ENCODE data around the gene MYH8. TPM values are rescaled to one million over a fixed set of nuclear protein-coding genes. Genes with fewer than 3 reads are reported as not detected.
A peak's percentile ranks its signal among the peaks of the same experiment; 100 is the strongest.

The MYH8 gene
- total and polyA plus RNA-seq, 2 experiments from 2014 or later, result 0.11 TPM; not detected in 1

DNA sequence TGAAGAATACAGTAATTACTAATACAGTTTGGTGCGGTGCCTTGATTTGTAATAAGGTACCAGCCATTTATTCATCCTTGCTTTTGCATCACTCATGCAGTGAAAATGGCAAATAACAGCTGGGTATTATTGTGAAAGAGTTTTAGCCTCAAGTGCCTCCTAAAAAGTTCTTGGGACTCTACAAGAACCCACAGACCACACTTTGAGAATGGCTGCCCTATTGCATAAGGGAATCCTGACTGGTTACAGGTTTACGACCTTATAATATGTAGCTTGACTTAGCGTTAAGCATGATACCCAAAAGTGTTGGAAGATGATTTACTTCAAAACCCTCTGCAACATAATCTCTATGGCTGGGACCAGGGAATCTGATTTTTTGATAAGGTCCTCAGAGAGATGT, 53.2 kb downstream of the MYH8 start:
- Histone ChIP-seq H3K9me3 (ENCODE audit: low read depth) (no peaks in the 10 kb centered on the region), H3K36me3 (replicated peaks; ENCODE audit: insufficient read depth, low read depth) (no peaks in the 10 kb centered on the region), H3K9me2 (replicated peaks; ENCODE audit: insufficient read depth) (no peaks in the 10 kb centered on the region), H3K79me2 (no peaks in the 10 kb centered on the region), H3K4me3 (no peak overlapping the region), H2AFZ (no peak overlapping the region), H3K27ac (no peak overlapping the region), H3K4me2 (no peak overlapping the region), H3K4me1 (ENCODE audit: insufficient read depth) (no peaks in the 10 kb centered on the region), H3K27me3 (no peaks in the 10 kb centered on the region), H4K20me1 (ENCODE audit: insufficient read depth, poor library complexity, severe bottlenecking) (no peaks in the 10 kb centered on the region)
- TF ChIP-seq, protein P1, sequence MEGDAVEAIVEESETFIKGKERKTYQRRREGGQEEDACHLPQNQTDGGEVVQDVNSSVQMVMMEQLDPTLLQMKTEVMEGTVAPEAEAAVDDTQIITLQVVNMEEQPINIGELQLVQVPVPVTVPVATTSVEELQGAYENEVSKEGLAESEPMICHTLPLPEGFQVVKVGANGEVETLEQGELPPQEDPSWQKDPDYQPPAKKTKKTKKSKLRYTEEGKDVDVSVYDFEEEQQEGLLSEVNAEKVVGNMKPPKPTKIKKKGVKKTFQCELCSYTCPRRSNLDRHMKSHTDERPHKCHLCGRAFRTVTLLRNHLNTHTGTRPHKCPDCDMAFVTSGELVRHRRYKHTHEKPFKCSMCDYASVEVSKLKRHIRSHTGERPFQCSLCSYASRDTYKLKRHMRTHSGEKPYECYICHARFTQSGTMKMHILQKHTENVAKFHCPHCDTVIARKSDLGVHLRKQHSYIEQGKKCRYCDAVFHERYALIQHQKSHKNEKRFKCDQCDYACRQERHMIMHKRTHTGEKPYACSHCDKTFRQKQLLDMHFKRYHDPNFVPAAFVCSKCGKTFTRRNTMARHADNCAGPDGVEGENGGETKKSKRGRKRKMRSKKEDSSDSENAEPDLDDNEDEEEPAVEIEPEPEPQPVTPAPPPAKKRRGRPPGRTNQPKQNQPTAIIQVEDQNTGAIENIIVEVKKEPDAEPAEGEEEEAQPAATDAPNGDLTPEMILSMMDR (IDR thresholded peaks at IDR 0.05; ENCODE audit: poor library complexity), result no peak
- no peak for TF ChIP-seq EZH2 (IDR thresholded peaks at IDR 0.05; ENCODE audit: borderline replicate concordance)
- no peak for TF ChIP-seq EZH2phosphoT487 (IDR thresholded peaks at IDR 0.05; ENCODE audit: low read depth, severe bottlenecking, unreplicated experiment)
- no peak for DNase-seq (ENCODE audit: low spot score)
- WGBS (ENCODE audit: low lambda C conversion rate, missing lambda C conversion rate), result 79% methylated on average over 3 of the region's 3 CpGs

GRCh38 chr17:10360578-10360977, 61.2 kb downstream of the MYH8 start:
- H3K4me2 ChIP-seq, result no peak overlapping the region
- H3K36me3 ChIP-seq (replicated peaks; ENCODE audit: insufficient read depth, low read depth), result no peaks in the 10 kb centered on the region
- H3K4me3 ChIP-seq, result no peak overlapping the region
- H3K79me2 ChIP-seq, result no peaks in the 10 kb centered on the region
- no peak for TF ChIP-seq EZH2phosphoT487 (IDR thresholded peaks at IDR 0.05; ENCODE audit: low read depth, severe bottlenecking, unreplicated experiment)
- TF ChIP-seq EZH2 (IDR thresholded peaks at IDR 0.05; ENCODE audit: borderline replicate concordance), result no peak
- TF ChIP-seq, protein P1 (IDR thresholded peaks at IDR 0.05; ENCODE audit: poor library complexity), result no peak
- no peak overlapping the region for H2AFZ ChIP-seq
- H3K27me3 ChIP-seq, result no peaks in the 10 kb centered on the region
- DNase-seq (ENCODE audit: low spot score), result no peak
- no peak overlapping the region for H3K27ac ChIP-seq
- H3K4me1 ChIP-seq (ENCODE audit: insufficient read depth), result no peaks in the 10 kb centered on the region
- H4K20me1 ChIP-seq (ENCODE audit: insufficient read depth, poor library complexity, severe bottlenecking), result no peaks in the 10 kb centered on the region
- H3K9me3 ChIP-seq (ENCODE audit: low read depth), result no peaks in the 10 kb centered on the region
- H3K9me2 ChIP-seq (replicated peaks; ENCODE audit: insufficient read depth), result no peaks in the 10 kb centered on the region

DNA sequence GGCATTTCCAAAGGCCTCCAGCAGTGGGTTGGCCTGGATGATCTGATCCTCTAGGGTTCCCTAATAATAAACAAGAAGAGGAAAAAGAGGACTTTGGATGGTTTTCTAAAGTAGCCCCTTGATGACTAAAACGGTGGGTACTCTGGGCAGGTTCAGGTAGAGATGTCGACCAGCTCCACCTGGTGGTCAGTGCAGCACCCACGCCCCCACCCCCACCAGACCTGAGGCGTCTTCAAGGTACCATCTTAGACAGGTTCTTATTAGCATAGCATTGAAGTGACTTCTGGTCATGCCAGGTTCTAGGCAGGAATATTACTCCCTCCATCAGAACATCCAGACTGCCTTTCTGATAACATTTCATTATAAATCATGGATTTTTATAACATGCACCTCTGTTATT, 64.0 kb downstream of the MYH8 start:
- Histone ChIP-seq H3K4me1 (ENCODE audit: insufficient read depth) (no peaks in the 10 kb centered on the region), H2AFZ (no peak overlapping the region), H4K20me1 (ENCODE audit: insufficient read depth, poor library complexity, severe bottlenecking) (no peaks in the 10 kb centered on the region), H3K27me3 (no peaks in the 10 kb centered on the region), H3K4me2 (no peak overlapping the region), H3K4me3 (no peak overlapping the region), H3K36me3 (replicated peaks; ENCODE audit: insufficient read depth, low read depth) (no peaks in the 10 kb centered on the region), H3K27ac (no peak overlapping the region), H3K9me3 (ENCODE audit: low read depth) (no peaks in the 10 kb centered on the region), H3K9me2 (replicated peaks; ENCODE audit: insufficient read depth) (no peaks in the 10 kb centered on the region), H3K79me2 (no peaks in the 10 kb centered on the region)
- DNase-seq (ENCODE audit: low spot score), result peak; percentile 23
- 21% methylated on average over 4 of the region's 4 CpGs for WGBS (ENCODE audit: low lambda C conversion rate, missing lambda C conversion rate)
- TF ChIP-seq EZH2phosphoT487 (IDR thresholded peaks at IDR 0.05; ENCODE audit: low read depth, severe bottlenecking, unreplicated experiment), result no peak
- TF ChIP-seq, protein P1 (IDR thresholded peaks at IDR 0.05; ENCODE audit: poor library complexity), result peak; percentile 37

GRCh38 chr17:10354651-10355050, 67.1 kb downstream of the MYH8 start:
- H3K27me3 ChIP-seq, result no peaks in the 10 kb centered on the region
- no peaks in the 10 kb centered on the region for H3K9me3 ChIP-seq (ENCODE audit: low read depth)
- H3K9me2 ChIP-seq (replicated peaks; ENCODE audit: insufficient read depth), result no peaks in the 10 kb centered on the region
- H3K36me3 ChIP-seq (replicated peaks; ENCODE audit: insufficient read depth, low read depth), result no peaks in the 10 kb centered on the region
- H3K4me1 ChIP-seq (ENCODE audit: insufficient read depth), result no peaks in the 10 kb centered on the region
- H3K27ac ChIP-seq, result no peak overlapping the region
- H3K4me2 ChIP-seq, result no peak overlapping the region
- no peaks in the 10 kb centered on the region for H4K20me1 ChIP-seq (ENCODE audit: insufficient read depth, poor library complexity, severe bottlenecking)
- H3K79me2 ChIP-seq, result no peaks in the 10 kb centered on the region
- H2AFZ ChIP-seq, result no peak overlapping the region
- no peak overlapping the region for H3K4me3 ChIP-seq
- TF ChIP-seq EZH2 (IDR thresholded peaks at IDR 0.05; ENCODE audit: borderline replicate concordance) (no peak), EZH2phosphoT487 (IDR thresholded peaks at IDR 0.05; ENCODE audit: low read depth, severe bottlenecking, unreplicated experiment) (no peak)
- TF ChIP-seq, protein P1 (IDR thresholded peaks at IDR 0.05; ENCODE audit: poor library complexity), result no peak
- DNase-seq (ENCODE audit: low spot score), result no peak
- WGBS (ENCODE audit: low lambda C conversion rate, missing lambda C conversion rate), result 82% methylated on average over 9 of the region's 9 CpGs
